Mesodermal cell (in vitro differentiated cells): ENCODE measurements around the gene FBXW2.
"Not testable (repeated sequence)": the region's sequence is repeated elsewhere in the genome, so short reads cannot be mapped to it uniquely, and the experiment has no call there.

Experiments used
- H3K27ac ChIP-seq: 2 replicates; pipeline ENCODE4 v1.7.0; 2013; ENCODE audit warnings: mild to moderate bottlenecking, low read depth, low read length, moderate library complexity; ENCODE audit not compliant: severe bottlenecking
- H3K36me3 ChIP-seq: 2 replicates; pipeline ENCODE4 v1.7.1; 2013; ENCODE audit warnings: mild to moderate bottlenecking, low read length, moderate library complexity; ENCODE audit not compliant: control insufficient read depth, insufficient read depth
- H3K4me1 ChIP-seq: one replicate; pipeline ENCODE4 v1.7.1; 2013; ENCODE audit warnings: mild to moderate bottlenecking, low read length; ENCODE audit not compliant: insufficient read depth, control insufficient read depth, poor library complexity, severe bottlenecking
- H3K4me3 ChIP-seq: 2 replicates; pipeline ENCODE4 v1.7.0; 2013; ENCODE audit warnings: low read length, control low read depth, mild to moderate bottlenecking; ENCODE audit not compliant: insufficient read depth, poor library complexity, severe bottlenecking; ENCODE audit errors: extremely low read depth
- H3K9me3 ChIP-seq: 2 replicates; pipeline ENCODE4 v1.7.1; 2013; ENCODE audit warnings: mild to moderate bottlenecking, low read length, moderate library complexity; ENCODE audit not compliant: control insufficient read depth
- WGBS, 2 experiments: methylation state at CpG; one replicate each; pipeline ENCODE4 v1.1.5; 2013; ENCODE audit warnings: missing lambda C conversion rate in 2 of 2; ENCODE audit not compliant: insufficient coverage in 2 of 2; 5-methylcytosine and 5-hydroxymethylcytosine counted together

The FBXW2 gene

DNA sequence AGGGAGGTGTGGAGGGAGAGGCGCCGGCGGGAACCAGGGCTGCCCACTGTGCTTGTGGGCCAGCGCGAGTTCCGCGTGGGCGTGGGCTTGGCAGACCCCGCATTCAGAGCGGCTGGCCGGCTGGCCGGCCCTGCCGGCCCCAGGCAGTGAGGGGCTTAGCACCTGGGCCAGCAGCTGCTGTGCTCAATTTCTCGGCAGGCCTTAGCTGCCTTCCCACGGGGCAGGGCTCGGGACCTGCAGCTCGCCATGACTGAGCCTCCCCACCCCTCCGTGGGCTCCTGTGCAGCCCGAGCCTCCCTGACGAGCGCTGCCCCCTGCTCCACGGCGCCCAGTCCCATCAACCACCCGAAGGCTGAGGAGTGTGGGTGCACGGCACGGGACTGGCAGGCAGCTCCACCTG lies 46.9 kb downstream of the FBXW2 start:
- 95 to 98% methylated on average over 17 to 23 of the region's 26 CpGs for WGBS, 2 experiments
- H3K4me1 ChIP-seq, H3K27ac ChIP-seq, H3K36me3 ChIP-seq, H3K4me3 ChIP-seq, H3K9me3 ChIP-seq: not testable (repeated sequence)

DNA sequence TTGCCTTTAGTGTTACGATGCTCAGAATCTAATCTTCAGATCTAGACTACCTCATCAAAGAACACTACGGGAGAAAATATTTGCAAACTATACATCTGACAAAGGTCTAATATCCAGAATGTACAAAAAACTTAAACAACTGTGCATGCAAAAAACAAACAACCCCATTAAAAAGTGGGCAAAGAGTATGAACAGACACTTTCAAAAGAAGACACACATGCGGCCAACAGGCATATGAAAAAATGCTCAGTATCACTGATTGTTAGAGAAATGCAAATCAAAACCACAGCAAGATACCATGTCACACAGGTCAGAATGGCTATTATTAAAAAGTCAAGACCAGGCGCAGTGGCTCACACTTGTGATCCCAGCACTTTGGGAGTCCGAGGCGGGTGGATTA lies 47.9 kb downstream of the FBXW2 start:
- H3K36me3 ChIP-seq: no peaks in the 10 kb centered on the region
- H3K4me1 ChIP-seq: no peaks in the 10 kb centered on the region
- 92 to 99% methylated on average over 6 of the region's 6 CpGs for WGBS, 2 experiments
- H3K9me3 ChIP-seq: peaks cover 3% of the 10 kb centered on the region
- no peak overlapping the region for H3K27ac ChIP-seq
- no peak overlapping the region for H3K4me3 ChIP-seq

DNA sequence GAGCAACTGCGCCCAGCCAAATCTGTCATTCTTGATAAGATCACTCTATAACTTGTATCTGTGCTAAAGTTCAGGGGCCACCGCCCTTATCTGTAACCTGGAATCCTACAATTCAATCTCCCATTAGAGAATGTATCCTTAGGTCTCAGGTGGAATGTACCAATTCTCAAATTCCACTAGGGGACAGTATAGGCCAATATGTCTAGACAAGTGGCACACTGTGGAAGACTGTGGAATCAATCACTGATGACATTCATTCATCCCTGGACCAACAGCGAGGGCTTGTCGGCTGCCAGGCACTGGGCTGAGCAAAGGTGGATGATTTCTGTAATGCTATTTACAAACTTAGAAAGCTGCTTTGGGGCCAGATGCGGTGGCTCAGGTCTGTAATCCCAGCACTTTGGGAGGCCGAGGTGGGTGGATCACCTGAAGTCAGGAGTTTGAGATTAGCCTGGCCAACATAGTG lies 50.2 kb downstream of the FBXW2 start:
- H3K4me1 ChIP-seq: no peaks in the 10 kb centered on the region
- no peak overlapping the region for H3K27ac ChIP-seq
- no peaks in the 10 kb centered on the region for H3K36me3 ChIP-seq
- no peak overlapping the region for H3K4me3 ChIP-seq
- 89 to 90% methylated on average over 4 to 6 of the region's 6 CpGs for WGBS, 2 experiments
- H3K9me3 ChIP-seq: peaks cover 3% of the 10 kb centered on the region

DNA sequence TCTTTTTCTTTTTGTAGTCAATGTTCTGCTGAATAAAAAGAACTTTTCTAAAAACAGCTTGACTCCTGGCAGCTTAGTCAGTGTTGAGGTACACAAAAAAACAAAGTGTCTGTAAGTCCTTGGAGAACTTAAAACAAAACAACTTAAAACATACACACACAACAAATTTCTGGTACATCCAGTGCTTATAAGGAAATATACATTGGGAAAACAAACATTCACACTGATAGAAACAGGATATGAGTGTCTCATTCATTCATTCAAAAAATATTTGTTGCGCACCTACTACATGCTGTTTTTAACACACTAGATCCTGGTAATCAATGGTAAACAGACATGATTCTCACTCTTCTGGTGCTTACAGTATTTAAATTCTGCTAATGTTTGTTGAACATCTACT lies 51.5 kb downstream of the FBXW2 start:
- Histone ChIP-seq H3K4me3 (no peak overlapping the region), H3K9me3 (peaks cover 3% of the 10 kb centered on the region), H3K36me3 (no peaks in the 10 kb centered on the region), H3K4me1 (no peaks in the 10 kb centered on the region), H3K27ac (no peak overlapping the region)
- 100% methylated on average over 1 of the region's 1 CpG for WGBS, 2 experiments

DNA sequence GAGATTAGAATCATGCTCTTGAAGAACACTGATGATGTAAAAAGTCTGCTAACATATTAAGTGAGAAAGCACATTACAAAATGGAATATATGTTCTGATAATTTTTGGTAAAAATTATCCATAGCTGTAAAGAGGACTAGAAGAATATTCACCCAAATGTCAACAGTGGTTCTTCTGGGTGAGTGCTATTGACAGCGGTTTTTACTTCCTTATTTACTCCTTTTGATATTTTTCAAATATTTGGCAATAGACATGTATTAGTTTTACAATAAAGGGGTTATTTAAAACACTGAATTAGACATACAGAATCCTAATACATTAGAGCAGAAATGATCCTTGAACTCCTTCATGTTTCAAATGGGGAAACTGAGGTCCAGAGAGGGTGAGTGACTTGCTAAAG lies 52.0 kb downstream of the FBXW2 start:
- H3K36me3 ChIP-seq: no peaks in the 10 kb centered on the region
- no CpG with 5 or more reads among the region's 1 CpG for WGBS, 2 experiments
- no peak overlapping the region for H3K27ac ChIP-seq
- H3K4me1 ChIP-seq: no peaks in the 10 kb centered on the region
- H3K4me3 ChIP-seq: no peak overlapping the region
- H3K9me3 ChIP-seq: peaks cover 2% of the 10 kb centered on the region

DNA sequence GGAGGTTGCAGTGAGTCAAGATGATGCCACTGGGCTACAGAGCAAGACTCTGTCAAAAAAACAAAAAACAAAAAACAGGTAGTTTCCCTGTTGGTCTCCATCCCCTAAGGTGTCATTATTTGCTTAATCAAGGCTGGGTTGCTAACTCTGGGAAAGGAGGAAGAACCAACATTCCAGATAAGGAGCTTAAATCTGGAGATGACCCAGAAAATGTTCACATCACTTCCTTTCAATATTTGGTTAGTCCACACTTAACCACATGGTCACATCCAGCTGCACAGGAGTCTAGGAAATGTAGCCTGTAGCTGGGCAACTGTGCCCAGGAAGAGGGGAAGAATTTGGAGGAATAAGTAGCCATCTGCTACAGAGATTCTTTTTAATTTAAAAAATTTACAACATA lies 53.1 kb downstream of the FBXW2 start:
- no peak overlapping the region for H3K4me3 ChIP-seq
- H3K36me3 ChIP-seq: no peaks in the 10 kb centered on the region
- no peak overlapping the region for H3K27ac ChIP-seq
- no peaks in the 10 kb centered on the region for H3K9me3 ChIP-seq
- H3K4me1 ChIP-seq: no peaks in the 10 kb centered on the region

DNA sequence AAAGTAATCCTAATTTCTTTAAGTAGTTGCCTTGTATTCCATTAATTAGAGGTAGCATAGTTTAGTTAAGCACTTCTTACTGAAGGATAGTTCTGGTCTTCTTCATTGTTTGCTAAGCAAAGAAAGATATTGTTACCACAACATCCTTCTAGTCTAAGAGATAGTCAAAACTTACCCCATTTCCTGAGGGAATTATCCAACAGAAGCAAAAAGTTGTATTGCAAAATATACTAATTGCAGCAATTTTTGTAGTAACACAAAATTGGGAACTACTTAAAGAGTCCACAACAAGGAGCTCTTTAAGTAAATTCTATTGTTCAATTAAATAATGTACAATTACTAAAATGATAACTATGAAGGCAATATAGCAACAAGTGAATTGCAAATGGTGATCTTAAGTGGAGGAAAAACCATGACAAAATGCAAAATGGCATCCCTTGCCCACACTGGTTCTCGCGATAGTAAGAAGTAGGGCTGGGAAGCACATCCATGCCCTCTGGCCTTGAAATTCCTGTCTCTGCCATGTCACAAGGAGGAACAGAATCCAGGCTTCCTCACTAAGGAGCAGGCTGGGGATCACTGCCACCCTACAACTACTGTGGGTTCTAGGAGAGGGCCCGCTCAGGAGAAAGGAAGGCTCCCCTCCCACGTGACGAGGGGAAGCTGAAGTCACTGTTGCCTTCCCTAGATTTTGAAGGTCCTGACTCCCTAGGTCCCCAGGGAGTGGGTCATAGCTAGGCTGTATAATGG lies 55.6 kb downstream of the FBXW2 start:
- Histone ChIP-seq H3K9me3 (no peaks in the 10 kb centered on the region), H3K36me3 (no peaks in the 10 kb centered on the region), H3K4me3 (no peak overlapping the region), H3K27ac (no peak overlapping the region), H3K4me1 (peaks cover 2% of the 10 kb centered on the region)
- 96 to 100% methylated on average over 2 to 5 of the region's 5 CpGs for WGBS, 2 experiments

DNA sequence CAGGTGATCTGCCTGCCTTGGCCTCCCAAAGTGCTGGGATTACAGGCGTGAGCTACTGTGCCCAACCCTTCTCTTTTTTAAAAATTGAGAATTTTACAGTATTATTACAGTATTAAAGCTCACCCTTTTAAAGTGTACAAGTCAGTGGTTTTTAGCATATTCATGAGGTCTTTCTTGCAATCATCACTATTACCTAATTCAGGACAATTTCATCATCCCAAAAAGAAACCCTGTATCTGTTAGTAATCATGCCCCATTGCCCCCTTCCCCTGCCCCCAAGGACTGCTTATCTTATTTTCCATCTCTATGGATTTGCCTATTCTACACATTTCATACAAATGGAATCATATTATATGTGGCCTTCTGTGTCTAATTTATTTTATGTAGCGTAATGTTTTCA lies 56.3 kb downstream of the FBXW2 start:
- peaks cover 2% of the 10 kb centered on the region for H3K4me1 ChIP-seq
- no peaks in the 10 kb centered on the region for H3K36me3 ChIP-seq
- H3K4me3 ChIP-seq: no peak overlapping the region
- no peaks in the 10 kb centered on the region for H3K9me3 ChIP-seq
- WGBS, 2 experiments: no CpG with 5 or more reads among the region's 2 CpGs
- no peak overlapping the region for H3K27ac ChIP-seq

DNA sequence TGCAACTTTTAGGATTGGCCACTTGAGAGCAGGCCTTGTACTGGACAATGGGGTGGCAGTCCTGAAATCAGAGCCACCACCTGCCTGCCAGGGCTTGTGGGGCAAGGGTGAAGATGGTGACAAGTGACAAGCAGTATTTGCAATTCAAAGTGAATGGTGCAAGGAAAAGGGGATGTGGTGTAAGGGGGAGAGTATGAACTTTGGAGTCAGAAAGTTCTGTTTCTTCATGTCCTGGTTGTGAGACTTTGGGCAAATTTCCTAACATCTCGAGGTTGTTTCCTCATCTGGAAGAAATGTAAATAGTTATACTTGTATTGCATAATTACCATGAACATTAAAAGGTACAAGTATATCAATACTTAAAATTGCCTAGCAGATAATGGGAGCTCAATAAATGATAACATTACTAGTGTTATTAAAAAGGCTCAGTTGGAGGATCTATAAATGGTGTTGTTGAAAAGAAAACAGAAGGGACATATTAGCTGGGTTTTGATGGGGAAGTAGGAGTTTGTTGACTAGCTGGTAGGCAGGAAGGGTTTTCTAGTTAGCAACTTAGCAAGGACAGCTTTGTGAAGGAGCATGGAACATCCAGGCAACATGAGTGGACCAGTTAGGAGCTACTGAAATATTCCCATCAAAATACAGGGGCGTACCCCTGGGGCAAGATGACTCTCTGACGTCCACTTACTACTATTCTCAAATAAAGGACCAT lies 57.6 kb downstream of the FBXW2 start:
- peaks cover 2% of the 10 kb centered on the region for H3K4me1 ChIP-seq
- no peaks in the 10 kb centered on the region for H3K36me3 ChIP-seq
- 81 to 90% methylated on average over 2 of the region's 3 CpGs for WGBS, 2 experiments
- no peaks in the 10 kb centered on the region for H3K9me3 ChIP-seq
- H3K4me3 ChIP-seq: no peak overlapping the region
- H3K27ac ChIP-seq: no peak overlapping the region

DNA sequence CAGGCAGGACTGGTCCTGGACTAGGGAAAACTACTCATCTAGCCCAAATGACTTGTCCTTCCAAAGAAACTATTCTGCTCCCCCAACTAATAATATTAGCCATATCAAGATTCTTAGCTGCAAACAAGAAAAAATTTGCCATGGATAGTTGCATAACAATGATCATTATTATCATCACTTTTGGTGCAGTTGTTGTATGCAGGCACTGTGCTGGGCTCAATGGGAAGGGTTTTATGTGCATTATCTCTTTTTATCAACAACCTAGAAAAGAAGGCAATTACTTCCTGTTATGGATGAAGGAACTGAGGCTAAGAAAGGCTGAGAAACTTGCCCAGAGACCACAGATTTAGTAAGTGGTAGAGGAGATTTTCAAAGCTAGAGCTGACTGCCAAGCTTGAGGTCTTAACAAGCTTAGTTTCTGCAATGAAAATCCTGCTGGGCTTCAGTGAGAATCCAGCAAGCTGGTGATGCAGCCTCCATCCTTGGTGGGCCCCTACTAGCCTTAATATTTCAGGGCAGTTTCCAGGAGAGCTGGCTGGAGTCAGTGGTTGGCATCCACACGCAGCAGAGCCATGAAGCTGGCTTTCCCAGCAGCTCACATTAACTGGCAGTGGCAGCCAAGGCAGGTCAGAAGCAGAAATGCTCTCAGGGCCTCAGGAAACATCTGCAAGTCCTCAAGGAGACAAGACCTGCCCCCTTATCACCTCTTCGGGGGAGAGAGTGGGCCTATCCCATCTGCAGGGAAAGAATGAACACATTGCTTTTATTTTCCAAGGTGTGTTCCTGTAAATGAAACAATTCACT lies 58.4 kb downstream of the FBXW2 start:
- H3K27ac ChIP-seq: no peak overlapping the region
- H3K9me3 ChIP-seq: no peaks in the 10 kb centered on the region
- no peak overlapping the region for H3K4me3 ChIP-seq
- peaks cover 6% of the 10 kb centered on the region for H3K4me1 ChIP-seq
- 71 to 88% methylated on average over 1 of the region's 2 CpGs for WGBS, 2 experiments
- H3K36me3 ChIP-seq: no peaks in the 10 kb centered on the region
